Right ventricle myocardium superior (tissue), 1 donor: Measurements from ENCODE around the gene CPNE8. TPM values are rescaled to one million over a fixed set of nuclear protein-coding genes. Genes with fewer than 3 reads are reported as not detected.

Experiments
- ATAC-seq: fragments of 200-7000 bp; cut with Tn5 transposase; one replicate; pipeline ENCODE4 v1.9.1; 2020; ENCODE audit warnings: mild to moderate bottlenecking; ENCODE audit not compliant: poor library complexity
- DNase-seq: peaks from one replicate; pipeline ENCODE4 v3.0.0-alpha.2; 2020
- intact Hi-C: fragments of 100-400 bp; cut with DNase I; formaldehyde crosslinking; loops from one replicate; pipeline ENCODE4 v1.11.2; 2022
- total RNA-seq: library from RNA; stranded (reverse); fragmentation: NEBNext Ultra II Directional; extraction: Animal tissue kit (Norgen Biotek cat#: 25700); gene quantifications from one replicate; pipeline ENCODE4 v1.2.1, GENCODE V29; 2021
- donor health status: DM: no; HTN: yes; CAD: no; lungs with severe emphysema.

The CPNE8 gene
- total RNA-seq, 1 donor from 2014 or later: 10.7 TPM

DNA sequence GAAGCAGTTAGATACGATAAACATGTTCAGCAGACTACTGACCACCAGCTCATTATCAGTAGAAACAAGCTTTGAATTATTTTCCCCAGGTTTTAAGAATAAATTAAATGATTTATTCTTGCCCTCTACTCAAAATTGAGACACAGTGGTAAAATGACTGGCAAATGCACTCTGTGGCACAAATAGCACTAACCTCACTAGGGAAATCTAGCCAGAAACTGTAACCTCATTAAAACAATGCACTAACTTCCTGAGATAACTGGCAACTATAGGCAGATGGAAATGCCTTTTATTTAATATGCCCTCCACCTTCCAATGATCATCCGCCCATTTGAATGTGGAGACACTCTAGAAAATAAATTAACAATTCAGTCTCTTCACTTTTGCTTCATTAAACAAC, 33.2 kb downstream of the CPNE8 start:
- ATAC-seq (no peak), DNase-seq (no peak)
- intact Hi-C loops: no loop called here

DNA sequence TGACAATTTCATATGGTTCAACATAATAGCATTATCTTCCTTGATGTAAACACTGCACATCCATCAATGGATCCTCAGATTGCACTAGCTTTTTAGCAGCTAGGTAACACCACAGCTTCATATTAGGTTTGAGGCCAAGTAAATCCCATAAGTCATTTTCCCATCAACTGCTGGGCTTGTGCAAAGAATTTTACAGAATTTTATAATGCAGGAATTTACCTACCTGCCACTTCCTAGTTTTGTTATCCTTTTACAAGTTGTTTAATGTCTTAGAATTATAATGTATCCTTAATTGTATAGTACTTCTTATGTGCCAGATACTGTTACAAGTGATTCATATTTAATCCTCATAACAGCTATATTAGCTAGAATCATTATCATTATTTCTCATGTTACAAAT, 36.4 kb downstream of the CPNE8 start:
- DNase-seq (no peak), ATAC-seq (no peak)
- intact Hi-C loops: no loop called here

DNA sequence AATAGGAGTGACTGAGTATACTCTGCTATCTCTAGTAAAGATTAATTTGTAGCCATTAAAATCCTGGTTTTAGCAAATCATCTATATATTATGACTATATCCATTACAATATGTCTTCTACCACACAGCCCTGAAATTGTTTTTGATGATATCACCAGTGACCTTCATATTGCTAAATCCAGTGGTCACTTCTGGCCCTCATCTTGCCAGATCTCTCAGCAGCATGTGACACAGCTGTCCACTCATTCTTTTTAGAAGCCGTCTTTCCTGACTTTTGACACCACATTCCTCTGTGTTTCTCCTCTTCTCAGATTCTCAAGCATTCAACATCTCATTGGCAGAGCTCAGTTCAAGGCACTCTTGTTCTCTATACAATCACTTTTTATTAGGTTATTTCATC, 54.9 kb downstream of the CPNE8 start:
- intact Hi-C loops: no loop called here
- ATAC-seq: no peak
- no peak for DNase-seq

- intact Hi-C loops: no loop called here
- DNase-seq (no peak), ATAC-seq (no peak)
These were observed 58.1 kb downstream of the CPNE8 start for GRCh38 chr12:38847247-38847646.

DNA sequence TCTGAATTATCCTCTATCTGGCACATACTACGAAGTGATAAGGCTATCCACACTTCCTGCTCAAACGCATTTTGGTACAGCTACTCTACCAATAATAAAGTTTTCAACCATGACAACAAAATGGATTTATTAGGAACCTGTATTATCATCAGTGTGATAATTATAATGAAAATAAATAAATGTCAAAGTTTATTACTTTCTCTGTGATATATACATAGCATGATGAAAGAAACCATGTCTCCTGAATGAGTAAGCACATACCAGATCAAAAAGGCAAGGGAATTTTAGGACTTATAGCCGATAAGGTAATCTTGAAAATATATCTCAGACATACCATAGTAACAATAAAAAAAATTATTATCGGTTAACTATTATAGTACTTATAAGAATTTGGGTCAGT, 61.1 kb downstream of the CPNE8 start:
- intact Hi-C loops: no loop called here
- ATAC-seq (no peak), DNase-seq (no peak)

GRCh38 chr12:38838056-38838850, 67.1 kb downstream of the CPNE8 start:
- intact Hi-C loops: no loop called here
- DNase-seq (no peak), ATAC-seq (peak; percentile 12)

GRCh38 chr12:38831715-38832114, 73.7 kb downstream of the CPNE8 start:
- intact Hi-C loops: no loop called here
- DNase-seq: no peak
- no peak for ATAC-seq

GRCh38 chr12:38825006-38825405, 80.4 kb downstream of the CPNE8 start:
- DNase-seq (no peak), ATAC-seq (no peak)
- intact Hi-C loops: no loop called here

- DNase-seq: no peak
- intact Hi-C loops: no loop called here
These were observed 81.7 kb downstream of the CPNE8 start for GRCh38 chr12:38823738-38824137.

GRCh38 chr12:38823314-38823713, 82.1 kb downstream of the CPNE8 start:
- ATAC-seq: no peak
- intact Hi-C loops: no loop called here
- no peak for DNase-seq

More at GRCh38 chr12:38823738-38824137, 81.7 kb downstream of the CPNE8 start:
- ATAC-seq: no peak

GRCh38 chr12:38817942-38818341, 87.4 kb downstream of the CPNE8 start:
- DNase-seq (no peak), ATAC-seq (no peak)
- intact Hi-C loops: no loop called here

GRCh38 chr12:38813923-38814322, 91.5 kb downstream of the CPNE8 start:
- intact Hi-C loops: no loop called here
- DNase-seq (no peak), ATAC-seq (no peak)

- ATAC-seq (no peak), DNase-seq (no peak)
- intact Hi-C loops: no loop called here
These were observed 93.5 kb downstream of the CPNE8 start for GRCh38 chr12:38811814-38812356.

GRCh38 chr12:38809832-38810231, 95.6 kb downstream of the CPNE8 start:
- ATAC-seq (no peak), DNase-seq (no peak)
- intact Hi-C loops: no loop called here

- ATAC-seq: no peak
- intact Hi-C loops: no loop called here
- DNase-seq: no peak
These were observed 117.3 kb downstream of the CPNE8 start for GRCh38 chr12:38788106-38788505.

DNA sequence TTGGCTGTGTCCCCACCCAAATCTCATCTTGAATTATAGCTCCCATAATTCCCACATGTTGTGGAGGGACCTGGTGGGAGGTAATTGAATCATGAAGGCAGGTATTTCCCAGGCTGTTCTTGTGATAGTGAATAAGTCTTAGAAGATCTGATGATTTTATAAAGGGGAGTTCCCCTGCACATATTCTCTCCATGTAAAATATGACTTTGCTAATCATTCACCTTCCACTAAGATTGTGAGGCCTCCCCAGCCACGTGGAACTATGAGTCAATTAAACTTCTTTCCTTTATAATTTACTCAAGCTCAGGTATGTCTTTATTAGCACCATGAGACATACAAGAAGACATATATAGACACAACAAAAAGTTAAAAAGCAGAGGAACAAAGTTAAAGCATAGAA, 120.0 kb downstream of the CPNE8 start:
- ATAC-seq (no peak), DNase-seq (no peak)
- intact Hi-C loops: no loop called here

DNA sequence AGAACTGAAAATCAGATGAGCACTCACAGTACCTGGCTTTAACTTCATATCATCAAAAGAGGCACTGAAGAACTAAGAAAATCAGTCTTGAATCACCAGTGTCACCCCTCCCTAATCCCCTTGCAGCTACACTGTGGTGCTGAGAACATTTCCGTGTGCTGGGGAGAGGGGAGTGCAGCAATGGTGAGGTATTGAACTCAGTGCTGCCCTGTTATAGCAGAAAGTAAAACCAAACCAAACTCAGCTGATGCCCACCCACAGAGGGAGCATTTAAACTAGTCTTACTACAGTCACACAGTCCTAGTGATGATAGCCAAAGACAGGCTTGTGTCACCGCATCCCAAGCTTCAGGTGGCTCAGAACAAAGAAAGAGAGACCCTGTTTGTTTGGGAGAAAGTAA, 122.1 kb downstream of the CPNE8 start:
- ATAC-seq (no peak), DNase-seq (no peak)
- intact Hi-C loops: no loop called here

DNA sequence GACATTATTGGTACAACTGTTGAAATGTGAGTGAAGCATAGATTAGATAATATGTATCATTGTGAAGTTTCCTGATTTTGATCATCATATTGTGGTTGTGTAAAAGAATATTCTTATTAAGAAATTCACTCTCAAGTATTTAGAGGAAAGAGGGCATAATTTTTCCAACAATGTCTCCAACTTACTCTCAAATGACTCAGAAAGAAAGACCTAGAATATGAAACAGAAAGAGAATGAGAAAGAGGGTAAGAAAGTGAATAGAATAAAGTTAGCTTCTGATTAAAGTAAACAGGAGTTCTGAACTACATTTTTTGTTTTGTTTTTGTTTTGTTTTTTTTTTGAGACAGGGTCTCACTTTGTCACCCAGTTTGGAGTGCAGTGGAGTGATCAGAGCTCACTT, 123.0 kb downstream of the CPNE8 start:
- DNase-seq: no peak
- ATAC-seq: no peak
- intact Hi-C loops: no loop called here

- ATAC-seq: no peak
- DNase-seq: no peak
- intact Hi-C loops: no loop called here
These were observed 128.7 kb downstream of the CPNE8 start for GRCh38 chr12:38776647-38777046.

- intact Hi-C loops: no loop called here
- ATAC-seq: no peak
- DNase-seq: no peak
These were observed 129.9 kb downstream of the CPNE8 start for GRCh38 chr12:38775457-38775856.

GRCh38 chr12:38772437-38772836, 133.0 kb downstream of the CPNE8 start:
- no peak for DNase-seq
- ATAC-seq: no peak
- intact Hi-C loops: no loop called here
